Esophagus squamous epithelium (tissue), 5 donors: ENCODE measurements around the gene KATNAL1. TPM values are rescaled to one million over a fixed set of nuclear protein-coding genes. Genes with fewer than 3 reads are reported as not detected.
"Not testable (repeated sequence)": the region's sequence is repeated elsewhere in the genome, so short reads cannot be mapped to it uniquely, and the experiment has no call there.

Experiments
- DNase-seq: peaks from one replicate; lab custom pipeline; 2025; lab: John Stamatoyannopoulos, UW
- H3K27ac ChIP-seq, 4 donors: fragments of 200-600 bp; sonication (generic); one replicate each; pipeline ENCODE4 v1.5.1; 2016 to 2019; ENCODE audit warnings: mild to moderate bottlenecking in 1 of 4
- H3K27me3 ChIP-seq, 4 donors: fragments of 200-600 bp; sonication (generic); 1 replicate in 3 of 4; 2 replicates in 1 of 4; pipeline versions ENCODE4 v1.5.1 to v1.6.0; 2017 to 2021; ENCODE audit warnings: antibody characterized with exemption in 1 of 4
- H3K36me3 ChIP-seq, 3 donors: fragments of 200-600 bp; sonication (generic); one replicate each; pipeline ENCODE4 v1.5.1; 2016 to 2019
- H3K4me1 ChIP-seq, 3 donors: fragments of 200-600 bp; sonication (generic); one replicate each; pipeline ENCODE4 v1.5.1; 2017 to 2019
- H3K4me3 ChIP-seq, 4 donors: fragments of 200-600 bp; sonication (generic); 1 replicate in 3 of 4; 2 replicates in 1 of 4; pipeline ENCODE4 v1.5.1; 2016 to 2019; ENCODE audit warnings: mild to moderate bottlenecking in 2 of 4, moderate library complexity in 1 of 4
- H3K9me3 ChIP-seq, 3 donors: fragments of 200-600 bp; sonication (generic); one replicate each; pipeline ENCODE4 v1.5.1; 2016 to 2019
- CTCF ChIP-seq, 6 experiments: fragments of 450-650 bp in 4 of 6; fragments of 200-600 bp in 2 of 6; sonication (generic) in 2 of 6; IDR thresholded peaks; one replicate each; pipeline ENCODE4 v1.5.1; 2016 to 2019; ENCODE audit warnings: antibody characterized with exemption in 6 of 6, mild to moderate bottlenecking in 4 of 6, moderate library complexity in 4 of 6
- POLR2A ChIP-seq, 4 donors: fragments of 450-650 bp; IDR thresholded peaks; one replicate each; pipeline ENCODE4 v1.6.1; 2017; ENCODE audit warnings: antibody characterized with exemption in 4 of 4, mild to moderate bottlenecking in 4 of 4, moderate library complexity in 3 of 4
- WGBS, 2 donors: methylation state at CpG; one replicate each; pipeline ENCODE4 v1.1.5; 2018; 5-methylcytosine and 5-hydroxymethylcytosine counted together
- intact Hi-C: fragments of 100-400 bp; cut with DNase I; formaldehyde crosslinking; loops from one replicate; pipeline ENCODE4 v1.15.0; 2022
- total RNA-seq, 4 donors: library from RNA; depleted of rRNA; stranded (reverse); fragments of >200 nt; gene quantifications; one replicate each; pipeline ENCODE4 v1.1.0, GENCODE V29; 2016
- donor health status: DM: yes; HTN: yes; CAD: no.

The KATNAL1 gene
- total RNA-seq, 4 donors from 2014 or later, result 1.4 to 13.4 (median 6.2) TPM

- TF ChIP-seq CTCF (IDR thresholded peaks at IDR 0.05), result no peak
- no peak for TF ChIP-seq POLR2A (IDR thresholded peaks at IDR 0.05)
- Histone ChIP-seq H3K4me3 (no peak overlapping the region), H3K27ac (no peak overlapping the region), H3K9me3 (no peaks in the 10 kb centered on the region), H3K27me3 (no peaks in the 10 kb centered on the region), H3K36me3 (no peaks in the 10 kb centered on the region), H3K4me1 (no peaks in the 10 kb centered on the region)
- intact Hi-C loops, result no loop called here
- WGBS, 2 donors, result 93 to 98% methylated on average over 2 of the region's 2 CpGs
- DNase-seq, result no peak
Observed at GRCh38 chr13:30295116-30295515, 12.2 kb downstream of the KATNAL1 start.

- no peaks in the 10 kb centered on the region for H3K36me3 ChIP-seq
- no peak for TF ChIP-seq CTCF (IDR thresholded peaks at IDR 0.05)
- TF ChIP-seq POLR2A (IDR thresholded peaks at IDR 0.05), result no peak
- intact Hi-C loops, result no loop called here
- H3K4me1 ChIP-seq, result peaks cover 0 to 10% (median 0%) of the 10 kb centered on the region in 3 donors
- no peak overlapping the region for H3K4me3 ChIP-seq
- no peak overlapping the region for H3K27ac ChIP-seq
- H3K27me3 ChIP-seq, result no peaks in the 10 kb centered on the region
- DNase-seq, result no peak
- H3K9me3 ChIP-seq, result no peaks in the 10 kb centered on the region
- 30 to 63% methylated on average over 1 to 2 of the region's 3 CpGs for WGBS, 2 donors
Observed at GRCh38 chr13:30294004-30294403, 13.3 kb downstream of the KATNAL1 start.

GRCh38 chr13:30292325-30292724 lies 15.0 kb downstream of the KATNAL1 start:
- Histone ChIP-seq H3K27me3 (no peaks in the 10 kb centered on the region), H3K9me3 (no peaks in the 10 kb centered on the region), H3K27ac (no peak overlapping the region), H3K4me1 (peaks cover 0 to 20% (median 0%) of the 10 kb centered on the region in 3 donors), H3K4me3 (no peak overlapping the region), H3K36me3 (no peaks in the 10 kb centered on the region)
- TF ChIP-seq CTCF (IDR thresholded peaks at IDR 0.05) (no peak), POLR2A (IDR thresholded peaks at IDR 0.05) (no peak)
- intact Hi-C loops, result no loop called here
- DNase-seq, result no peak

- H3K4me1 ChIP-seq, result peaks cover 0 to 23% (median 0%) of the 10 kb centered on the region in 3 donors
- no peak overlapping the region for H3K27ac ChIP-seq
- no peak overlapping the region for H3K4me3 ChIP-seq
- H3K36me3 ChIP-seq, result no peaks in the 10 kb centered on the region
- intact Hi-C loops, result no loop called here
- TF ChIP-seq POLR2A (IDR thresholded peaks at IDR 0.05) (no peak), CTCF (IDR thresholded peaks at IDR 0.05) (no peak)
- no peak for DNase-seq
- H3K9me3 ChIP-seq, result no peaks in the 10 kb centered on the region
- no peaks in the 10 kb centered on the region for H3K27me3 ChIP-seq
- WGBS, 2 donors, result 67 to 88% methylated on average over 4 of the region's 4 CpGs
Observed at GRCh38 chr13:30290812-30291436, 16.4 kb downstream of the KATNAL1 start.

GRCh38 chr13:30289533-30289932 lies 17.8 kb downstream of the KATNAL1 start:
- Histone ChIP-seq H3K27ac (no peak overlapping the region), H3K9me3 (no peaks in the 10 kb centered on the region), H3K36me3 (no peaks in the 10 kb centered on the region), H3K4me3 (no peak overlapping the region), H3K4me1 (peaks cover 0 to 24% (median 0%) of the 10 kb centered on the region in 3 donors), H3K27me3 (no peaks in the 10 kb centered on the region)
- intact Hi-C loops, result no loop called here
- DNase-seq, result no peak
- TF ChIP-seq POLR2A (IDR thresholded peaks at IDR 0.05) (no peak), CTCF (IDR thresholded peaks at IDR 0.05) (no peak)

GRCh38 chr13:30286059-30286458 lies 21.3 kb downstream of the KATNAL1 start:
- intact Hi-C loops, H3K9me3 ChIP-seq, DNase-seq, H3K36me3 ChIP-seq, H3K27me3 ChIP-seq, H3K4me3 ChIP-seq, H3K27ac ChIP-seq: not testable (repeated sequence)
- H3K4me1 ChIP-seq, result peaks cover 0 to 24% (median 0%) of the 10 kb centered on the region in 3 donors
- WGBS, 2 donors, result 29 to 71% methylated on average over 1 of the region's 2 CpGs
